Stimulated activated effector memory CD8-positive, alpha-beta T cell treated with anti-CD3 and anti-CD28 coated beads, Interleukin-12 subunit alpha, Interleukin-12 subunit beta, amount 100 ng/mL, for 72 hours (primary cell): ENCODE measurements around the gene ATG14.
A peak's percentile ranks its signal among the peaks of the same experiment; 100 is the strongest.

ENCODE experiments used
- ATAC-seq: fragments of 150-1000 bp; cut with Tn5 transposase; 2 replicates; pipeline ENCODE4 v1.10.0; 2021
- DNase-seq, 2 donors: peaks; one replicate each; pipeline ENCODE4 v3.0.0; 2021 to 2022; ENCODE audit warnings: low spot score in 2 of 2
- H3K27ac Mint-ChIP-seq: one replicate; pipeline ENCODE4 v1.8.0; 2022; ENCODE audit warnings: mild to moderate bottlenecking, mixed read lengths
- H3K36me3 Mint-ChIP-seq: one replicate; pipeline ENCODE4 v1.8.0; 2022; ENCODE audit warnings: mild to moderate bottlenecking, mixed read lengths
- H3K4me1 Mint-ChIP-seq: one replicate; pipeline ENCODE4 v1.8.0; 2022; ENCODE audit warnings: mixed read lengths
- H3K4me3 Mint-ChIP-seq: one replicate; pipeline ENCODE4 v1.8.0; 2022; ENCODE audit warnings: mild to moderate bottlenecking, mixed read lengths
- H3K9me3 Mint-ChIP-seq: one replicate; pipeline ENCODE4 v1.8.0; 2022; ENCODE audit warnings: mixed read lengths

The ATG14 gene

GRCh38 chr14:55332654-55333570 lies 78.7 kb downstream of the ATG14 start:
- ATAC-seq (no peak), DNase-seq (no peak)
- peaks cover 9% of the 10 kb centered on the region for H3K36me3 Mint-ChIP-seq
- H3K9me3 Mint-ChIP-seq: peaks cover 3% of the 10 kb centered on the region
- peak overlapping the region; percentile 88 for H3K27ac Mint-ChIP-seq
- peak overlapping the region; percentile 71 for H3K4me3 Mint-ChIP-seq
- peaks cover 70% of the 10 kb centered on the region for H3K4me1 Mint-ChIP-seq

- peaks cover 3% of the 10 kb centered on the region for H3K9me3 Mint-ChIP-seq
- DNase-seq (no peak), ATAC-seq (peak; percentile 83)
- peak overlapping the region; percentile 36 for H3K4me3 Mint-ChIP-seq
- peaks cover 5% of the 10 kb centered on the region for H3K36me3 Mint-ChIP-seq
- peak overlapping the region; percentile 42 for H3K27ac Mint-ChIP-seq
- peaks cover 63% of the 10 kb centered on the region for H3K4me1 Mint-ChIP-seq
Observed at GRCh38 chr14:55329999-55330710, 81.5 kb downstream of the ATG14 start.

- Mint-ChIP-seq H3K9me3 (no peaks in the 10 kb centered on the region), H3K4me3 (no peak overlapping the region), H3K4me1 (peaks cover 45% of the 10 kb centered on the region), H3K27ac (no peak overlapping the region), H3K36me3 (peaks cover 5% of the 10 kb centered on the region)
- ATAC-seq (no peak), DNase-seq (no peak)
Observed at GRCh38 chr14:55328317-55328716, 83.3 kb downstream of the ATG14 start.

- DNase-seq (no peak), ATAC-seq (peak; percentile 59)
- Mint-ChIP-seq H3K27ac (no peak overlapping the region), H3K4me1 (peaks cover 33% of the 10 kb centered on the region), H3K9me3 (no peaks in the 10 kb centered on the region), H3K4me3 (no peak overlapping the region), H3K36me3 (peaks cover 5% of the 10 kb centered on the region)
Observed at GRCh38 chr14:55327179-55327578, 84.5 kb downstream of the ATG14 start.

GRCh38 chr14:55324812-55325211 lies 86.8 kb downstream of the ATG14 start:
- Mint-ChIP-seq H3K9me3 (no peaks in the 10 kb centered on the region), H3K27ac (no peak overlapping the region), H3K4me3 (no peak overlapping the region), H3K4me1 (peaks cover 18% of the 10 kb centered on the region), H3K36me3 (no peaks in the 10 kb centered on the region)
- DNase-seq (no peak), ATAC-seq (no peak)

GRCh38 chr14:55323910-55324309 lies 87.7 kb downstream of the ATG14 start:
- ATAC-seq: no peak
- H3K27ac Mint-ChIP-seq: no peak overlapping the region
- peaks cover 3% of the 10 kb centered on the region for H3K36me3 Mint-ChIP-seq
- no peaks in the 10 kb centered on the region for H3K9me3 Mint-ChIP-seq
- no peak for DNase-seq
- peaks cover 16% of the 10 kb centered on the region for H3K4me1 Mint-ChIP-seq
- no peak overlapping the region for H3K4me3 Mint-ChIP-seq

- Mint-ChIP-seq H3K27ac (no peak overlapping the region), H3K36me3 (peaks cover 22% of the 10 kb centered on the region), H3K9me3 (no peaks in the 10 kb centered on the region), H3K4me3 (no peak overlapping the region), H3K4me1 (peaks cover 12% of the 10 kb centered on the region)
- no peak for ATAC-seq
- no peak for DNase-seq
Observed at GRCh38 chr14:55318694-55319093, 92.9 kb downstream of the ATG14 start.

- H3K4me3 Mint-ChIP-seq: no peak overlapping the region
- peaks cover 20% of the 10 kb centered on the region for H3K4me1 Mint-ChIP-seq
- no peak overlapping the region for H3K27ac Mint-ChIP-seq
- DNase-seq: no peak
- H3K36me3 Mint-ChIP-seq: peaks cover 22% of the 10 kb centered on the region
- peaks cover 5% of the 10 kb centered on the region for H3K9me3 Mint-ChIP-seq
- no peak for ATAC-seq
Observed at GRCh38 chr14:55317542-55318306, 93.9 kb downstream of the ATG14 start.

GRCh38 chr14:55316564-55316963 lies 95.1 kb downstream of the ATG14 start:
- no peak overlapping the region for H3K4me3 Mint-ChIP-seq
- no peak for ATAC-seq
- H3K4me1 Mint-ChIP-seq: peaks cover 20% of the 10 kb centered on the region
- peaks cover 22% of the 10 kb centered on the region for H3K36me3 Mint-ChIP-seq
- H3K9me3 Mint-ChIP-seq: peaks cover 5% of the 10 kb centered on the region
- H3K27ac Mint-ChIP-seq: no peak overlapping the region
- DNase-seq: no peak
